Neural cell (in vitro differentiated cells): ENCODE results near the gene FNDC1.

Source experiments
- EP300 ChIP-seq: fragments of 450-650 bp; conservative IDR thresholded peaks from 2 replicates; pipeline ENCODE4 v1.6.1; 2014; ENCODE audit warnings: antibody characterized with exemption, mild to moderate bottlenecking, moderate library complexity; ENCODE audit not compliant: poor library complexity, severe bottlenecking
- EZH2 ChIP-seq: fragments of 200-600, 300-800 bp; shearing (Covaris generic), sonication (generic); IDR thresholded peaks from 2 replicates; pipeline ENCODE4 v1.6.1; 2014; ENCODE audit warnings: antibody characterized with exemption, low read length, borderline replicate concordance, mild to moderate bottlenecking; ENCODE audit not compliant: insufficient read depth, poor library complexity, severe bottlenecking
- MXI1 ChIP-seq: fragments of 450-650 bp; conservative IDR thresholded peaks from 2 replicates; pipeline ENCODE4 v1.6.1; 2014; ENCODE audit warnings: antibody characterized with exemption, mild to moderate bottlenecking; ENCODE audit not compliant: poor library complexity, severe bottlenecking
- POLR2AphosphoS5 ChIP-seq: IDR thresholded peaks from 2 replicates; pipeline ENCODE4 v1.6.1; 2012
- RAD21 ChIP-seq: fragments of 450-650 bp; conservative IDR thresholded peaks from 2 replicates; pipeline ENCODE4 v1.6.1; 2014; ENCODE audit warnings: antibody characterized with exemption, mild to moderate bottlenecking, moderate library complexity
- TF ChIP-seq, protein P1 (sequence below): fragments of 450-650 bp; IDR thresholded peaks from 2 replicates; pipeline ENCODE4 v1.5.1; 2014; ENCODE audit warnings: antibody characterized with exemption, mild to moderate bottlenecking, moderate library complexity; ENCODE audit not compliant: poor library complexity, severe bottlenecking
- TF ChIP-seq, protein P2 (sequence below): IDR thresholded peaks from 2 replicates; pipeline ENCODE4 v1.6.1; 2012; ENCODE audit warnings: borderline replicate concordance

GRCh38 chr6:159233365-159234101 lies 64.3 kb downstream of the FNDC1 start:
- TF ChIP-seq EZH2 (no peak), POLR2AphosphoS5 (no peak), EP300 (no peak), MXI1 (no peak), RAD21 (no peak)
- TF ChIP-seq, protein P1, sequence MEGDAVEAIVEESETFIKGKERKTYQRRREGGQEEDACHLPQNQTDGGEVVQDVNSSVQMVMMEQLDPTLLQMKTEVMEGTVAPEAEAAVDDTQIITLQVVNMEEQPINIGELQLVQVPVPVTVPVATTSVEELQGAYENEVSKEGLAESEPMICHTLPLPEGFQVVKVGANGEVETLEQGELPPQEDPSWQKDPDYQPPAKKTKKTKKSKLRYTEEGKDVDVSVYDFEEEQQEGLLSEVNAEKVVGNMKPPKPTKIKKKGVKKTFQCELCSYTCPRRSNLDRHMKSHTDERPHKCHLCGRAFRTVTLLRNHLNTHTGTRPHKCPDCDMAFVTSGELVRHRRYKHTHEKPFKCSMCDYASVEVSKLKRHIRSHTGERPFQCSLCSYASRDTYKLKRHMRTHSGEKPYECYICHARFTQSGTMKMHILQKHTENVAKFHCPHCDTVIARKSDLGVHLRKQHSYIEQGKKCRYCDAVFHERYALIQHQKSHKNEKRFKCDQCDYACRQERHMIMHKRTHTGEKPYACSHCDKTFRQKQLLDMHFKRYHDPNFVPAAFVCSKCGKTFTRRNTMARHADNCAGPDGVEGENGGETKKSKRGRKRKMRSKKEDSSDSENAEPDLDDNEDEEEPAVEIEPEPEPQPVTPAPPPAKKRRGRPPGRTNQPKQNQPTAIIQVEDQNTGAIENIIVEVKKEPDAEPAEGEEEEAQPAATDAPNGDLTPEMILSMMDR: no peak
- TF ChIP-seq, protein P2, sequence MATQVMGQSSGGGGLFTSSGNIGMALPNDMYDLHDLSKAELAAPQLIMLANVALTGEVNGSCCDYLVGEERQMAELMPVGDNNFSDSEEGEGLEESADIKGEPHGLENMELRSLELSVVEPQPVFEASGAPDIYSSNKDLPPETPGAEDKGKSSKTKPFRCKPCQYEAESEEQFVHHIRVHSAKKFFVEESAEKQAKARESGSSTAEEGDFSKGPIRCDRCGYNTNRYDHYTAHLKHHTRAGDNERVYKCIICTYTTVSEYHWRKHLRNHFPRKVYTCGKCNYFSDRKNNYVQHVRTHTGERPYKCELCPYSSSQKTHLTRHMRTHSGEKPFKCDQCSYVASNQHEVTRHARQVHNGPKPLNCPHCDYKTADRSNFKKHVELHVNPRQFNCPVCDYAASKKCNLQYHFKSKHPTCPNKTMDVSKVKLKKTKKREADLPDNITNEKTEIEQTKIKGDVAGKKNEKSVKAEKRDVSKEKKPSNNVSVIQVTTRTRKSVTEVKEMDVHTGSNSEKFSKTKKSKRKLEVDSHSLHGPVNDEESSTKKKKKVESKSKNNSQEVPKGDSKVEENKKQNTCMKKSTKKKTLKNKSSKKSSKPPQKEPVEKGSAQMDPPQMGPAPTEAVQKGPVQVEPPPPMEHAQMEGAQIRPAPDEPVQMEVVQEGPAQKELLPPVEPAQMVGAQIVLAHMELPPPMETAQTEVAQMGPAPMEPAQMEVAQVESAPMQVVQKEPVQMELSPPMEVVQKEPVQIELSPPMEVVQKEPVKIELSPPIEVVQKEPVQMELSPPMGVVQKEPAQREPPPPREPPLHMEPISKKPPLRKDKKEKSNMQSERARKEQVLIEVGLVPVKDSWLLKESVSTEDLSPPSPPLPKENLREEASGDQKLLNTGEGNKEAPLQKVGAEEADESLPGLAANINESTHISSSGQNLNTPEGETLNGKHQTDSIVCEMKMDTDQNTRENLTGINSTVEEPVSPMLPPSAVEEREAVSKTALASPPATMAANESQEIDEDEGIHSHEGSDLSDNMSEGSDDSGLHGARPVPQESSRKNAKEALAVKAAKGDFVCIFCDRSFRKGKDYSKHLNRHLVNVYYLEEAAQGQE: no peak
